ENCODE measurements around the gene FAM114A1. TPM values are rescaled to one million over a fixed set of nuclear protein-coding genes. Genes with fewer than 3 reads are reported as not detected.
"Not testable (repeated sequence)": the region's sequence is repeated elsewhere in the genome, so short reads cannot be mapped to it uniquely, and the experiment has no call there.

FAM114A1 gene
- total and polyA plus RNA-seq, 4 donors, result 16.2 to 71.8 (median 36.9) TPM

GRCh38 chr4:38939165-38939564, 71.6 kb downstream of the FAM114A1 start:
- H3K27ac ChIP-seq (ENCODE audit: low read depth, low read length), result no peak overlapping the region
- H3K36me3 ChIP-seq (ENCODE audit: control insufficient read depth, insufficient read depth, low read length), result peaks cover 7% of the 10 kb centered on the region
- H3K4me3 ChIP-seq (ENCODE audit: low read depth, low read length), result no peak overlapping the region
- H3K9me3 ChIP-seq (ENCODE audit: control insufficient read depth, insufficient read depth, low read length), result no peaks in the 10 kb centered on the region
- H3K27me3 ChIP-seq (ENCODE audit: control insufficient read depth, insufficient read depth, low read length), result no peaks in the 10 kb centered on the region
- no peaks in the 10 kb centered on the region for H3K4me1 ChIP-seq (ENCODE audit: control insufficient read depth, insufficient read depth, low read length)
- DNase-seq (ENCODE audit: low read depth in 4 of 6, low spot score in 6 of 6), result peak in 1 of 6 donors; percentile 76
- no CpG with 5 or more reads among the region's 1 CpG for WGBS (ENCODE audit: insufficient coverage)

GRCh38 chr4:38940476-38940875, 72.9 kb downstream of the FAM114A1 start:
- WGBS (ENCODE audit: insufficient coverage), result 100% methylated on average over 2 of the region's 3 CpGs
- Histone ChIP-seq H3K9me3 (ENCODE audit: control insufficient read depth, insufficient read depth, low read length) (no peaks in the 10 kb centered on the region), H3K4me3 (ENCODE audit: low read depth, low read length) (no peak overlapping the region), H3K36me3 (ENCODE audit: control insufficient read depth, insufficient read depth, low read length) (peaks cover 7% of the 10 kb centered on the region), H3K27me3 (ENCODE audit: control insufficient read depth, insufficient read depth, low read length) (no peaks in the 10 kb centered on the region), H3K27ac (ENCODE audit: low read depth, low read length) (no peak overlapping the region), H3K4me1 (ENCODE audit: control insufficient read depth, insufficient read depth, low read length) (no peaks in the 10 kb centered on the region)
- DNase-seq (ENCODE audit: low read depth in 4 of 6, low spot score in 6 of 6), result no peak

- H3K36me3 ChIP-seq (ENCODE audit: control insufficient read depth, insufficient read depth, low read length); H3K27ac ChIP-seq (ENCODE audit: low read depth, low read length); H3K4me3 ChIP-seq (ENCODE audit: low read depth, low read length); H3K9me3 ChIP-seq (ENCODE audit: control insufficient read depth, insufficient read depth, low read length); H3K4me1 ChIP-seq (ENCODE audit: control insufficient read depth, insufficient read depth, low read length); DNase-seq (ENCODE audit: low read depth in 4 of 6, low spot score in 6 of 6); H3K27me3 ChIP-seq (ENCODE audit: control insufficient read depth, insufficient read depth, low read length): not testable (repeated sequence)
- WGBS (ENCODE audit: insufficient coverage), result no CpG with 5 or more reads among the region's 3 CpGs
Observed at GRCh38 chr4:38941906-38942305, 74.3 kb downstream of the FAM114A1 start.

- no peaks in the 10 kb centered on the region for H3K36me3 ChIP-seq (ENCODE audit: control insufficient read depth, insufficient read depth, low read length)
- peak in 1 of 6 donors; percentile 74 for DNase-seq (ENCODE audit: low read depth in 4 of 6, low spot score in 6 of 6)
- no peaks in the 10 kb centered on the region for H3K27me3 ChIP-seq (ENCODE audit: control insufficient read depth, insufficient read depth, low read length)
- no peaks in the 10 kb centered on the region for H3K9me3 ChIP-seq (ENCODE audit: control insufficient read depth, insufficient read depth, low read length)
- H3K27ac ChIP-seq (ENCODE audit: low read depth, low read length), result no peak overlapping the region
- H3K4me1 ChIP-seq (ENCODE audit: control insufficient read depth, insufficient read depth, low read length), result no peaks in the 10 kb centered on the region
- WGBS (ENCODE audit: insufficient coverage), result 53% methylated on average over 2 of the region's 4 CpGs
- H3K4me3 ChIP-seq (ENCODE audit: low read depth, low read length), result no peak overlapping the region
Observed at GRCh38 chr4:38943343-38943742, 75.7 kb downstream of the FAM114A1 start.

- Histone ChIP-seq H3K36me3 (ENCODE audit: control insufficient read depth, insufficient read depth, low read length) (no peaks in the 10 kb centered on the region), H3K27me3 (ENCODE audit: control insufficient read depth, insufficient read depth, low read length) (no peaks in the 10 kb centered on the region), H3K4me1 (ENCODE audit: control insufficient read depth, insufficient read depth, low read length) (no peaks in the 10 kb centered on the region), H3K4me3 (ENCODE audit: low read depth, low read length) (no peak overlapping the region), H3K27ac (ENCODE audit: low read depth, low read length) (no peak overlapping the region), H3K9me3 (ENCODE audit: control insufficient read depth, insufficient read depth, low read length) (no peaks in the 10 kb centered on the region)
- DNase-seq (ENCODE audit: low read depth in 4 of 6, low spot score in 6 of 6), result no peak
- 76% methylated on average over 5 of the region's 9 CpGs for WGBS (ENCODE audit: insufficient coverage)
Observed at GRCh38 chr4:38944440-38944839, 76.8 kb downstream of the FAM114A1 start.

- WGBS (ENCODE audit: insufficient coverage), result 63% methylated on average over 2 of the region's 3 CpGs
- Histone ChIP-seq H3K4me1 (ENCODE audit: control insufficient read depth, insufficient read depth, low read length) (no peaks in the 10 kb centered on the region), H3K9me3 (ENCODE audit: control insufficient read depth, insufficient read depth, low read length) (no peaks in the 10 kb centered on the region), H3K4me3 (ENCODE audit: low read depth, low read length) (no peak overlapping the region), H3K27ac (ENCODE audit: low read depth, low read length) (no peak overlapping the region), H3K36me3 (ENCODE audit: control insufficient read depth, insufficient read depth, low read length) (no peaks in the 10 kb centered on the region), H3K27me3 (ENCODE audit: control insufficient read depth, insufficient read depth, low read length) (no peaks in the 10 kb centered on the region)
- DNase-seq (ENCODE audit: low read depth in 4 of 6, low spot score in 6 of 6), result peak in 1 of 6 donors; percentile 47
Observed at GRCh38 chr4:38946919-38947318, 79.3 kb downstream of the FAM114A1 start.

- 27% methylated on average over 2 of the region's 2 CpGs for WGBS (ENCODE audit: insufficient coverage)
- Histone ChIP-seq H3K27ac (ENCODE audit: low read depth, low read length) (no peak overlapping the region), H3K27me3 (ENCODE audit: control insufficient read depth, insufficient read depth, low read length) (no peaks in the 10 kb centered on the region), H3K4me3 (ENCODE audit: low read depth, low read length) (no peak overlapping the region), H3K9me3 (ENCODE audit: control insufficient read depth, insufficient read depth, low read length) (no peaks in the 10 kb centered on the region), H3K36me3 (ENCODE audit: control insufficient read depth, insufficient read depth, low read length) (no peaks in the 10 kb centered on the region), H3K4me1 (ENCODE audit: control insufficient read depth, insufficient read depth, low read length) (no peaks in the 10 kb centered on the region)
- DNase-seq (ENCODE audit: low read depth in 4 of 6, low spot score in 6 of 6), result peak in 2 of 6 donors; percentile 80 to 95
Observed at GRCh38 chr4:38948551-38948950, 80.9 kb downstream of the FAM114A1 start.

GRCh38 chr4:38949411-38950051, 81.9 kb downstream of the FAM114A1 start:
- Histone ChIP-seq H3K27me3 (ENCODE audit: control insufficient read depth, insufficient read depth, low read length) (no peaks in the 10 kb centered on the region), H3K27ac (ENCODE audit: low read depth, low read length) (no peak overlapping the region), H3K4me1 (ENCODE audit: control insufficient read depth, insufficient read depth, low read length) (no peaks in the 10 kb centered on the region), H3K4me3 (ENCODE audit: low read depth, low read length) (no peak overlapping the region), H3K36me3 (ENCODE audit: control insufficient read depth, insufficient read depth, low read length) (no peaks in the 10 kb centered on the region), H3K9me3 (ENCODE audit: control insufficient read depth, insufficient read depth, low read length) (no peaks in the 10 kb centered on the region)
- no peak for DNase-seq (ENCODE audit: low read depth in 4 of 6, low spot score in 6 of 6)
- 31% methylated on average over 3 of the region's 5 CpGs for WGBS (ENCODE audit: insufficient coverage)

- Histone ChIP-seq H3K9me3 (ENCODE audit: control insufficient read depth, insufficient read depth, low read length) (no peaks in the 10 kb centered on the region), H3K27me3 (ENCODE audit: control insufficient read depth, insufficient read depth, low read length) (no peaks in the 10 kb centered on the region), H3K4me3 (ENCODE audit: low read depth, low read length) (no peak overlapping the region), H3K36me3 (ENCODE audit: control insufficient read depth, insufficient read depth, low read length) (no peaks in the 10 kb centered on the region), H3K4me1 (ENCODE audit: control insufficient read depth, insufficient read depth, low read length) (no peaks in the 10 kb centered on the region), H3K27ac (ENCODE audit: low read depth, low read length) (no peak overlapping the region)
- peak in 1 of 6 donors; percentile 37 for DNase-seq (ENCODE audit: low read depth in 4 of 6, low spot score in 6 of 6)
- 62% methylated on average over 2 of the region's 2 CpGs for WGBS (ENCODE audit: insufficient coverage)
Observed at GRCh38 chr4:38950159-38950558, 82.6 kb downstream of the FAM114A1 start.

GRCh38 chr4:38950734-38951133, 83.1 kb downstream of the FAM114A1 start:
- H3K27me3 ChIP-seq (ENCODE audit: control insufficient read depth, insufficient read depth, low read length), result no peaks in the 10 kb centered on the region

More at GRCh38 chr4:38950734-38951133, 83.1 kb downstream of the FAM114A1 start:
- Histone ChIP-seq H3K4me3 (ENCODE audit: low read depth, low read length) (no peak overlapping the region), H3K9me3 (ENCODE audit: control insufficient read depth, insufficient read depth, low read length) (no peaks in the 10 kb centered on the region), H3K36me3 (ENCODE audit: control insufficient read depth, insufficient read depth, low read length) (no peaks in the 10 kb centered on the region), H3K4me1 (ENCODE audit: control insufficient read depth, insufficient read depth, low read length) (no peaks in the 10 kb centered on the region), H3K27ac (ENCODE audit: low read depth, low read length) (no peak overlapping the region)
- WGBS (ENCODE audit: insufficient coverage), result 80% methylated on average over 1 of the region's 6 CpGs
- DNase-seq (ENCODE audit: low read depth in 4 of 6, low spot score in 6 of 6), result no peak

Data from spinal cord (tissue), 10 donors.